Smooth muscle cell (in vitro differentiated cells): Measurements from ENCODE around the gene MED27. TPM values are rescaled to one million over a fixed set of nuclear protein-coding genes. Genes with fewer than 3 reads are reported as not detected.

Source experiments
- DNase-seq: peaks from one replicate; lab custom pipeline; 2025; ENCODE audit not compliant: unreplicated experiment; lab: John Stamatoyannopoulos, UW
- H2AFZ ChIP-seq: fragments of 200-600 bp; sonication (generic); 2 replicates; pipeline ENCODE4 v1.6.0; 2016; ENCODE audit warnings: antibody characterized with exemption, low read depth, mild to moderate bottlenecking
- H3F3A ChIP-seq: fragments of 200-600 bp; sonication (generic); 2 replicates; pipeline ENCODE4 v1.6.0; 2017; ENCODE audit warnings: antibody characterized with exemption, low read depth
- H3K27ac ChIP-seq: fragments of 200-600 bp; sonication (generic); 2 replicates; pipeline ENCODE4 v1.5.1; 2016; ENCODE audit warnings: low read depth, mild to moderate bottlenecking
- H3K27me3 ChIP-seq: fragments of 200-600 bp; sonication (generic); 2 replicates; pipeline ENCODE4 v1.6.1; 2016; ENCODE audit warnings: low read depth, mild to moderate bottlenecking
- H3K36me3 ChIP-seq: fragments of 200-600 bp; sonication (generic); 2 replicates; pipeline ENCODE4 v1.5.1; 2016; ENCODE audit warnings: low read depth
- H3K4me1 ChIP-seq: fragments of 200-600 bp; sonication (generic); 2 replicates; pipeline ENCODE4 v1.5.1; 2016; ENCODE audit warnings: low read depth
- H3K4me2 ChIP-seq: fragments of 200-600 bp; sonication (generic); 2 replicates; pipeline ENCODE4 v1.6.0; 2016; ENCODE audit warnings: mild to moderate bottlenecking
- H3K4me3 ChIP-seq: fragments of 200-600 bp; sonication (generic); 2 replicates; pipeline ENCODE4 v1.5.1; 2016; ENCODE audit warnings: mild to moderate bottlenecking
- H3K79me2 ChIP-seq: fragments of 200-600 bp; sonication (generic); 2 replicates; pipeline ENCODE4 v1.6.0; 2016; ENCODE audit warnings: low read depth, mild to moderate bottlenecking
- H3K9ac ChIP-seq: fragments of 200-600 bp; sonication (generic); 2 replicates; pipeline ENCODE4 v1.6.0; 2016; ENCODE audit warnings: low read depth
- H3K9me3 ChIP-seq: fragments of 200-600 bp; sonication (generic); replicated peaks from 2 replicates; pipeline ENCODE4 v1.5.1; 2016; ENCODE audit warnings: low read depth
- H4K20me1 ChIP-seq: fragments of 200-600 bp; sonication (generic); 2 replicates; pipeline ENCODE4 v1.6.0; 2016; ENCODE audit warnings: low read depth
- CTCF ChIP-seq: fragments of 200-600 bp; sonication (generic); IDR thresholded peaks from 2 replicates; pipeline ENCODE4 v1.5.1; 2017; ENCODE audit warnings: borderline replicate concordance, mild to moderate bottlenecking, antibody characterized with exemption; ENCODE audit not compliant: insufficient read depth, poor library complexity, severe bottlenecking
- WGBS: methylation state at CpG from one replicate; pipeline ENCODE4 v1.1.7; 2016; ENCODE audit warnings: low lambda C conversion rate; 5-methylcytosine and 5-hydroxymethylcytosine counted together
- polyA plus RNA-seq: library from polyadenylated mRNA; unstranded; fragments of >200 nt; fragmentation: Nextera tagmentation; extraction: Ambion mirVana; gene quantifications from 2 replicates; pipeline ENCODE4 v1.2.1, GENCODE V29; 2016
- total RNA-seq: library from RNA; depleted of rRNA; stranded (reverse); fragments of >200 nt; gene quantifications from 2 replicates; pipeline ENCODE4 v1.2.3, GENCODE V29; 2014

MED27 gene
- total RNA-seq (22.1 and 24.0 TPM in 2 replicates), polyA plus RNA-seq (47.5 and 50.0 TPM in 2 replicates)

- Histone ChIP-seq H4K20me1 (peaks cover 30% of the 10 kb centered on the region), H3K36me3 (peaks cover 6% of the 10 kb centered on the region), H3K27ac (peak within 1 kb of the TSS; percentile 62), H3K9ac (peak within 1 kb of the TSS; percentile 93), H3K4me1 (peaks cover 9% of the 10 kb centered on the region), H2AFZ (peak within 1 kb of the TSS; percentile 66), H3K9me3 (no peaks in the 10 kb centered on the region), H3K4me2 (peak within 1 kb of the TSS; percentile 97), H3K79me2 (peaks cover 37% of the 10 kb centered on the region), H3K4me3 (peak within 1 kb of the TSS; percentile 71), H3K27me3 (no peaks in the 10 kb centered on the region), H3F3A (no peaks in the 10 kb centered on the region)
- peak; percentile 58 for DNase-seq
- WGBS: 2% methylated on average over 40 of the region's 41 CpGs
- TF ChIP-seq CTCF: no peak
These were observed at the start of gene MED27 for GRCh38 chr9:132079391-132080091. TSS of gene MED27 (minus strand) at chr9:132079867. CDS start at chr9:132079844, 23 bp downstream.

GRCh38 chr9:132127888-132128534 lies 48.3 kb upstream of the MED27 start:
- Histone ChIP-seq H3K9ac (no peak overlapping the region), H3K4me1 (no peaks in the 10 kb centered on the region), H3K4me3 (no peak overlapping the region), H4K20me1 (no peaks in the 10 kb centered on the region), H2AFZ (no peak overlapping the region), H3K27ac (no peak overlapping the region), H3K27me3 (peaks cover 58% of the 10 kb centered on the region), H3K4me2 (no peak overlapping the region), H3F3A (no peaks in the 10 kb centered on the region), H3K36me3 (no peaks in the 10 kb centered on the region), H3K9me3 (no peaks in the 10 kb centered on the region), H3K79me2 (no peaks in the 10 kb centered on the region)
- no peak for TF ChIP-seq CTCF
- 86% methylated on average over 15 of the region's 15 CpGs for WGBS
- DNase-seq: no peak

- H3K4me1 ChIP-seq: no peaks in the 10 kb centered on the region
- H3F3A ChIP-seq: no peaks in the 10 kb centered on the region
- no peak overlapping the region for H3K9ac ChIP-seq
- H3K4me2 ChIP-seq: no peak overlapping the region
- WGBS: 81% methylated on average over 13 of the region's 13 CpGs
- H3K27ac ChIP-seq: no peak overlapping the region
- H3K79me2 ChIP-seq: no peaks in the 10 kb centered on the region
- no peak overlapping the region for H3K4me3 ChIP-seq
- H4K20me1 ChIP-seq: no peaks in the 10 kb centered on the region
- H2AFZ ChIP-seq: no peak overlapping the region
- no peaks in the 10 kb centered on the region for H3K36me3 ChIP-seq
- DNase-seq: no peak
- H3K9me3 ChIP-seq: no peaks in the 10 kb centered on the region
- peaks cover 66% of the 10 kb centered on the region for H3K27me3 ChIP-seq
- TF ChIP-seq CTCF: no peak
These were observed 47.1 kb upstream of the MED27 start for GRCh38 chr9:132126680-132127236.
